SK-N-SH treated with all-trans-retinoic acid at 6 μM for 48 hours (cell line): ENCODE data around the gene PEX5L.

Experiments used
- ATAC-seq: fragments of 200-7000 bp; cut with Tn5 transposase; 3 replicates; pipeline ENCODE4 v1.9.1; 2020; ENCODE audit warnings: mild to moderate bottlenecking, moderate library complexity
- ARNTL ChIP-seq: fragments of 450-650 bp; formaldehyde crosslinking; IDR thresholded peaks from 2 replicates; pipeline ENCODE4 v1.5.0; 2020; ENCODE audit warnings: low read depth, mild to moderate bottlenecking, moderate library complexity, borderline replicate concordance
- BACH2 ChIP-seq: fragments of 250-450 bp; sonication (Bioruptor Pico); IDR thresholded peaks from 2 replicates; pipeline ENCODE4 v1.9.0; 2021; ENCODE audit warnings: mild to moderate bottlenecking, borderline replicate concordance
- CSDC2 ChIP-seq: fragments of 250-450 bp; sonication (Bioruptor Pico); IDR thresholded peaks from 2 replicates; pipeline ENCODE4 v1.5.0; 2020; ENCODE audit warnings: mild to moderate bottlenecking, moderate library complexity
- ESRRG ChIP-seq: fragments of 250-450 bp; sonication (Bioruptor Pico); IDR thresholded peaks from 2 replicates; pipeline ENCODE4 v1.6.1; 2021; ENCODE audit warnings: mild to moderate bottlenecking
- GLIS3 ChIP-seq: fragments of 250-450 bp; sonication (Bioruptor Pico); IDR thresholded peaks from 2 replicates; pipeline ENCODE4 v1.5.0; 2020; ENCODE audit warnings: mild to moderate bottlenecking, moderate library complexity
- ISL1 ChIP-seq: fragments of 250-450 bp; sonication (Bioruptor Pico); IDR thresholded peaks from 2 replicates; pipeline ENCODE4 v2.1.2; 2022; ENCODE audit warnings: mild to moderate bottlenecking, moderate library complexity
- OSR1 ChIP-seq: fragments of 250-450 bp; sonication (Bioruptor Pico); IDR thresholded peaks from 2 replicates; pipeline ENCODE4 v1.8.0; 2022; ENCODE audit warnings: moderate library complexity, mild to moderate bottlenecking, inconsistent platforms
- RARB ChIP-seq: fragments of 250-450 bp; sonication (Bioruptor Pico); IDR thresholded peaks from 2 replicates; pipeline ENCODE4 v1.8.0; 2021; ENCODE audit warnings: mild to moderate bottlenecking, moderate library complexity
- TCF4 ChIP-seq: fragments of 250-450 bp; sonication (Bioruptor Pico); IDR thresholded peaks from 2 replicates; pipeline ENCODE4 v1.8.0; 2021; ENCODE audit warnings: mild to moderate bottlenecking, moderate library complexity, borderline replicate concordance
- TOX ChIP-seq: fragments of 250-450 bp; sonication (Bioruptor Pico); IDR thresholded peaks from 2 replicates; pipeline ENCODE4 v1.8.0; 2021; ENCODE audit warnings: mild to moderate bottlenecking, moderate library complexity, borderline replicate concordance
- ZC3H10 ChIP-seq: fragments of 250-450 bp; sonication (Bioruptor Pico); IDR thresholded peaks from 2 replicates; pipeline ENCODE4 v1.5.1; 2021; ENCODE audit warnings: mild to moderate bottlenecking, moderate library complexity
- ZFP3 ChIP-seq: fragments of 250-450 bp; sonication (Bioruptor Pico); IDR thresholded peaks from 2 replicates; pipeline ENCODE4 v1.5.0; 2020; ENCODE audit warnings: mild to moderate bottlenecking, moderate library complexity
- ZFP30 ChIP-seq: fragments of 450-650 bp; formaldehyde crosslinking; IDR thresholded peaks from 2 replicates; pipeline ENCODE4 v1.5.0; 2022; ENCODE audit warnings: mild to moderate bottlenecking, moderate library complexity
- ZNF70 ChIP-seq: fragments of 450-650 bp; formaldehyde crosslinking; IDR thresholded peaks from 2 replicates; pipeline ENCODE4 v1.5.0; 2020; ENCODE audit warnings: mild to moderate bottlenecking, moderate library complexity
- ZNF8 ChIP-seq: fragments of 450-650 bp; formaldehyde crosslinking; IDR thresholded peaks from 2 replicates; pipeline ENCODE4 v1.5.0; 2020; ENCODE audit warnings: mild to moderate bottlenecking, moderate library complexity
- TF ChIP-seq, protein P1 (sequence below): fragments of 250-450 bp; sonication (Bioruptor Pico); IDR thresholded peaks from 2 replicates; pipeline ENCODE4 v1.5.0; 2020; ENCODE audit warnings: mild to moderate bottlenecking, moderate library complexity
- TF ChIP-seq, protein P2 (sequence below): fragments of 250-450 bp; sonication (Bioruptor Pico); IDR thresholded peaks from 2 replicates; pipeline ENCODE4 v1.5.1; 2020; ENCODE audit warnings: low read depth, mild to moderate bottlenecking, moderate library complexity
- TF ChIP-seq, protein P3 (sequence below): fragments of 250-450 bp; sonication (Bioruptor Pico); IDR thresholded peaks from 2 replicates; pipeline ENCODE4 v1.8.0; 2021; ENCODE audit warnings: low read depth, mild to moderate bottlenecking, moderate library complexity, borderline replicate concordance
- TF ChIP-seq, protein P4 (sequence below): fragments of 250-450 bp; sonication (Bioruptor Pico); IDR thresholded peaks from 2 replicates; pipeline ENCODE4 v1.5.1; 2021; ENCODE audit warnings: mild to moderate bottlenecking, moderate library complexity
- TF ChIP-seq, protein P5 (sequence below): fragments of 250-450 bp; sonication (Bioruptor Pico); IDR thresholded peaks from 2 replicates; pipeline ENCODE4 v1.8.0; 2020; ENCODE audit warnings: mild to moderate bottlenecking, moderate library complexity, borderline replicate concordance

Gene PEX5L

DNA sequence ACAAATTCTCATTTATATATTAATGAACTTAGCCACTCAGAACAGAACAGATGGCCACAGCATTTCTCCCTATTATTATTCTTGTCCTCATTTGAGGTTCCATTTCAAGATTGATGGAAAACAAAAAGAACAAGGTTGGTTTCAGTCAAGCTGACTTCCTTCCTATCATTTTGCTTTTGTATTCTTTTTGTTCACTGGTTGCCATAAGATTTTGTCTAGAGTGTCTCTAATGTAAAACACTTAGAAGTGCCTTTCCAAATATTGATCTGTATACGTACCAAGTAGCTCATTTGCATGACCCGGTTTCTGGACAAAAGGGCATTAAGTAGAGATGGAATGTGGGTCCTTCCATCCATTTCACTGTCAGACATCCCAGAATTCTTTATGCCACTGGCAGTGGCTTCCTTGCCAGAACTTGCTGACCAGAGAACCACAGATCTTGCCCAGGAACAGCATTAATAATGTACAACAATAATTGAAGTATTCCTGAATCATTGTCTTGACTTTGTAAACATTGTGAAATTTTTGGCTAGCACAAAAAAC lies 63.8 kb downstream of the PEX5L start (continued):
- TF ChIP-seq, protein P1, sequence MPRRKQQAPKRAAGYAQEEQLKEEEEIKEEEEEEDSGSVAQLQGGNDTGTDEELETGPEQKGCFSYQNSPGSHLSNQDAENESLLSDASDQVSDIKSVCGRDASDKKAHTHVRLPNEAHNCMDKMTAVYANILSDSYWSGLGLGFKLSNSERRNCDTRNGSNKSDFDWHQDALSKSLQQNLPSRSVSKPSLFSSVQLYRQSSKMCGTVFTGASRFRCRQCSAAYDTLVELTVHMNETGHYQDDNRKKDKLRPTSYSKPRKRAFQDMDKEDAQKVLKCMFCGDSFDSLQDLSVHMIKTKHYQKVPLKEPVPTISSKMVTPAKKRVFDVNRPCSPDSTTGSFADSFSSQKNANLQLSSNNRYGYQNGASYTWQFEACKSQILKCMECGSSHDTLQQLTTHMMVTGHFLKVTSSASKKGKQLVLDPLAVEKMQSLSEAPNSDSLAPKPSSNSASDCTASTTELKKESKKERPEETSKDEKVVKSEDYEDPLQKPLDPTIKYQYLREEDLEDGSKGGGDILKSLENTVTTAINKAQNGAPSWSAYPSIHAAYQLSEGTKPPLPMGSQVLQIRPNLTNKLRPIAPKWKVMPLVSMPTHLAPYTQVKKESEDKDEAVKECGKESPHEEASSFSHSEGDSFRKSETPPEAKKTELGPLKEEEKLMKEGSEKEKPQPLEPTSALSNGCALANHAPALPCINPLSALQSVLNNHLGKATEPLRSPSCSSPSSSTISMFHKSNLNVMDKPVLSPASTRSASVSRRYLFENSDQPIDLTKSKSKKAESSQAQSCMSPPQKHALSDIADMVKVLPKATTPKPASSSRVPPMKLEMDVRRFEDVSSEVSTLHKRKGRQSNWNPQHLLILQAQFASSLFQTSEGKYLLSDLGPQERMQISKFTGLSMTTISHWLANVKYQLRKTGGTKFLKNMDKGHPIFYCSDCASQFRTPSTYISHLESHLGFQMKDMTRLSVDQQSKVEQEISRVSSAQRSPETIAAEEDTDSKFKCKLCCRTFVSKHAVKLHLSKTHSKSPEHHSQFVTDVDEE (CRISPR knock-in tag) = no peak
- TF ChIP-seq RARB (CRISPR knock-in tag) (no peak), TOX (CRISPR knock-in tag) (no peak), BACH2 (no peak), ZC3H10 (CRISPR knock-in tag) (no peak)

DNA sequence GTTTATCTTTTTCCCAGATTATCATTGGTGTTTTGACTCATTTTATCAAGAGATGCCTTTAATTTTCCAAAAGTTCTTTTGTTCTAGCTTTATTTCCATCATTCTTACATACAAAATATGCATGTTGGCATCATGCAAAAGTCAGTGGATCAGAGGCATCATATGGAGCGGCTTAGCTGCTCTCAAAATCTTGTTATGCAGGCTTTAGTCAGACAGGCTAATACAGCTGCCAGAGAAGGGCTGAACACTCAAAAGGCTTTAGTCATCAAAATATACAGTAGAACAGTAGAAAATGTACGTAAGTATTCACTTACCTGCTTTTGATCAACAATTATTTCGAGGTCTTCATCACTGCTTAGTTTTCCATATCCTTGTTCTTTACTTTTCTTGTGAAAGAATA lies 65.5 kb downstream of the PEX5L start:
- no peak for ATAC-seq
- TF ChIP-seq, protein P1 (CRISPR knock-in tag) = no peak
- TF ChIP-seq ISL1 (CRISPR knock-in tag) (no peak), GLIS3 (CRISPR knock-in tag) (no peak), CSDC2 (CRISPR knock-in tag) (no peak), RARB (CRISPR knock-in tag) (no peak), ESRRG (no peak), BACH2 (no peak), ZFP3 (CRISPR knock-in tag) (no peak), ZFP30 (CRISPR knock-in tag) (no peak), ZNF8 (CRISPR knock-in tag) (no peak), ZNF70 (CRISPR knock-in tag) (no peak), OSR1 (CRISPR knock-in tag) (no peak), TOX (CRISPR knock-in tag) (no peak), ARNTL (CRISPR knock-in tag) (no peak), TCF4 (CRISPR knock-in tag) (no peak)
- TF ChIP-seq, protein P2, sequence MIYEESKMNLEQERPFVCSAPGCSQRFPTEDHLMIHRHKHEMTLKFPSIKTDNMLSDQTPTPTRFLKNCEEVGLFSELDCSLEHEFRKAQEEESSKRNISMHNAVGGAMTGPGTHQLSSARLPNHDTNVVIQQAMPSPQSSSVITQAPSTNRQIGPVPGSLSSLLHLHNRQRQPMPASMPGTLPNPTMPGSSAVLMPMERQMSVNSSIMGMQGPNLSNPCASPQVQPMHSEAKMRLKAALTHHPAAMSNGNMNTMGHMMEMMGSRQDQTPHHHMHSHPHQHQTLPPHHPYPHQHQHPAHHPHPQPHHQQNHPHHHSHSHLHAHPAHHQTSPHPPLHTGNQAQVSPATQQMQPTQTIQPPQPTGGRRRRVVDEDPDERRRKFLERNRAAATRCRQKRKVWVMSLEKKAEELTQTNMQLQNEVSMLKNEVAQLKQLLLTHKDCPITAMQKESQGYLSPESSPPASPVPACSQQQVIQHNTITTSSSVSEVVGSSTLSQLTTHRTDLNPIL = no peak
- TF ChIP-seq, protein P3, sequence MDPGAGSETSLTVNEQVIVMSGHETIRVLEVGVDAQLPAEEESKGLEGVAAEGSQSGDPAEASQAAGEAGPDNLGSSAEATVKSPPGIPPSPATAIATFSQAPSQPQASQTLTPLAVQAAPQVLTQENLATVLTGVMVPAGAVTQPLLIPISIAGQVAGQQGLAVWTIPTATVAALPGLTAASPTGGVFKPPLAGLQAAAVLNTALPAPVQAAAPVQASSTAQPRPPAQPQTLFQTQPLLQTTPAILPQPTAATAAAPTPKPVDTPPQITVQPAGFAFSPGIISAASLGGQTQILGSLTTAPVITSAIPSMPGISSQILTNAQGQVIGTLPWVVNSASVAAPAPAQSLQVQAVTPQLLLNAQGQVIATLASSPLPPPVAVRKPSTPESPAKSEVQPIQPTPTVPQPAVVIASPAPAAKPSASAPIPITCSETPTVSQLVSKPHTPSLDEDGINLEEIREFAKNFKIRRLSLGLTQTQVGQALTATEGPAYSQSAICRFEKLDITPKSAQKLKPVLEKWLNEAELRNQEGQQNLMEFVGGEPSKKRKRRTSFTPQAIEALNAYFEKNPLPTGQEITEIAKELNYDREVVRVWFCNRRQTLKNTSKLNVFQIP = no peak
- TF ChIP-seq, protein P4, sequence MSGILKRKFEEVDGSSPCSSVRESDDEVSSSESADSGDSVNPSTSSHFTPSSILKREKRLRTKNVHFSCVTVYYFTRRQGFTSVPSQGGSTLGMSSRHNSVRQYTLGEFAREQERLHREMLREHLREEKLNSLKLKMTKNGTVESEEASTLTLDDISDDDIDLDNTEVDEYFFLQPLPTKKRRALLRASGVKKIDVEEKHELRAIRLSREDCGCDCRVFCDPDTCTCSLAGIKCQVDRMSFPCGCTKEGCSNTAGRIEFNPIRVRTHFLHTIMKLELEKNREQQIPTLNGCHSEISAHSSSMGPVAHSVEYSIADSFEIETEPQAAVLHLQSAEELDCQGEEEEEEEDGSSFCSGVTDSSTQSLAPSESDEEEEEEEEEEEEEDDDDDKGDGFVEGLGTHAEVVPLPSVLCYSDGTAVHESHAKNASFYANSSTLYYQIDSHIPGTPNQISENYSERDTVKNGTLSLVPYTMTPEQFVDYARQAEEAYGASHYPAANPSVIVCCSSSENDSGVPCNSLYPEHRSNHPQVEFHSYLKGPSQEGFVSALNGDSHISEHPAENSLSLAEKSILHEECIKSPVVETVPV (CRISPR knock-in tag) = no peak
- TF ChIP-seq, protein P5, sequence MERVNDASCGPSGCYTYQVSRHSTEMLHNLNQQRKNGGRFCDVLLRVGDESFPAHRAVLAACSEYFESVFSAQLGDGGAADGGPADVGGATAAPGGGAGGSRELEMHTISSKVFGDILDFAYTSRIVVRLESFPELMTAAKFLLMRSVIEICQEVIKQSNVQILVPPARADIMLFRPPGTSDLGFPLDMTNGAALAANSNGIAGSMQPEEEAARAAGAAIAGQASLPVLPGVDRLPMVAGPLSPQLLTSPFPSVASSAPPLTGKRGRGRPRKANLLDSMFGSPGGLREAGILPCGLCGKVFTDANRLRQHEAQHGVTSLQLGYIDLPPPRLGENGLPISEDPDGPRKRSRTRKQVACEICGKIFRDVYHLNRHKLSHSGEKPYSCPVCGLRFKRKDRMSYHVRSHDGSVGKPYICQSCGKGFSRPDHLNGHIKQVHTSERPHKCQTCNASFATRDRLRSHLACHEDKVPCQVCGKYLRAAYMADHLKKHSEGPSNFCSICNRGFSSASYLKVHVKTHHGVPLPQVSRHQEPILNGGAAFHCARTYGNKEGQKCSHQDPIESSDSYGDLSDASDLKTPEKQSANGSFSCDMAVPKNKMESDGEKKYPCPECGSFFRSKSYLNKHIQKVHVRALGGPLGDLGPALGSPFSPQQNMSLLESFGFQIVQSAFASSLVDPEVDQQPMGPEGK (CRISPR knock-in tag) = no peak
